Brain microvascular endothelial cell (primary cell): ENCODE measurements around the gene PLA2G2D.

Experiments
- DNase-seq: peaks from one replicate; pipeline ENCODE4 v3.0.0-alpha.2; 2020
- H3K27ac ChIP-seq: fragments of 250-450 bp; sonication (Bioruptor Pico); 2 replicates; pipeline ENCODE4 v1.5.1; 2020; ENCODE audit warnings: mild to moderate bottlenecking, moderate library complexity
- H3K27me3 ChIP-seq: fragments of 250-450 bp; sonication (Bioruptor Pico); replicated peaks from 2 replicates; pipeline ENCODE4 v1.5.1; 2020; ENCODE audit warnings: mild to moderate bottlenecking
- H3K36me3 ChIP-seq: fragments of 250-450 bp; sonication (Bioruptor Pico); replicated peaks from 2 replicates; pipeline ENCODE4 v1.5.1; 2020; ENCODE audit warnings: mild to moderate bottlenecking
- H3K4me3 ChIP-seq: 2 replicates; pipeline ENCODE4 v1.5.1; 2011; ENCODE audit warnings: low read depth, mild to moderate bottlenecking, control low read depth, low read length, moderate library complexity
- CTCF ChIP-seq: IDR thresholded peaks from 2 replicates; pipeline ENCODE4 v1.5.1; 2011; ENCODE audit warnings: low read depth, mild to moderate bottlenecking, moderate library complexity, low read length, control low read depth, inconsistent platforms; ENCODE audit errors: missing control alignments
- in situ Hi-C: cut with HindIII; loops from 2 replicates; pipeline ENCODE4 v1.10.0; 2017; ENCODE audit warnings: low sequenced_read_pairs, low pct_ligation_motif_present

Gene PLA2G2D

GRCh38 chr1:20110679-20111078, 8.7 kb downstream of the PLA2G2D start:
- H3K27ac ChIP-seq: no peak overlapping the region
- no peak for TF ChIP-seq CTCF
- no peaks in the 10 kb centered on the region for H3K27me3 ChIP-seq
- DNase-seq: peak; percentile 6
- no peak overlapping the region for H3K4me3 ChIP-seq
- in situ Hi-C loops: no loop called here
- no peaks in the 10 kb centered on the region for H3K36me3 ChIP-seq

- no peak for DNase-seq
- in situ Hi-C loops: no loop called here
- no peak for TF ChIP-seq CTCF
- no peaks in the 10 kb centered on the region for H3K36me3 ChIP-seq
- no peak overlapping the region for H3K27ac ChIP-seq
- H3K27me3 ChIP-seq: no peaks in the 10 kb centered on the region
- no peak overlapping the region for H3K4me3 ChIP-seq
These were observed 10.0 kb downstream of the PLA2G2D start for GRCh38 chr1:20109223-20109856.

DNA sequence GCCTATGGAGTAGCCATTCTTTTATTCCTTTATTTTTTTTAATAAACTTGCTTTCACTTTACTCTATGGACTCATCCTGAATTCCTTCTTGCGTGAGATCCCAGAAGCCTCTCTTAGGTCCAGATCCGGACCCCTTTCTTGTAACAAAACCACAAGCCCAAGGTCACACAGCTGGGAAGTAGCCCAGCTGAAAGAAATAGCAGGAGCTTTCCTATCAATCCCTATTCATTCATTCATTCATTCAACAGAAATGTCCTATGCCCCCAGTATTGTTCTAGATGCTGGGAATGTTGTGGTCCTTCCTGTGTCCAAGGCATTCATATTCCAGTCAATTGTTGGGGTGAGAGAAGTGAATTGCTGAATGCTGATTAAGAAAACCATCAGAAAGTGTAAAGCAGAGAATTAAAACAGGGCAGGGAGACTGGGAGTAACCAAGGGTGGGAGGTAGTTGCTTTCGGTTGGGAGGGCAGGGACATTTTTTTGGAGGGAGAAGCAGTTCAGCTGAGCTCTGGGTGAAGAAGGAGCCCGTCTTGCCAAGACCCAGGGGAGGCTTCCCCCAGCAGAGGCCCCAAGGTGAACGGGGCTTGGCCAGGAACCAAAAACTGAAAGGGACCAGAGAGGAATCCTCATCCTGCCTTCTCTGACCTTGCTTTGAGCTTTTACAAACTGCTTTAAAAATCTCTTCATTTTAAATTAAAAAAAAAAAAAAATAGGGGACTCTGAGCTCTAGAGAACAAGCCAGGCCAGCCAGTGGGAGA, 10.8 kb downstream of the PLA2G2D start:
- H3K4me3 ChIP-seq: no peak overlapping the region
- TF ChIP-seq CTCF: no peak
- in situ Hi-C loops: no loop called here
- DNase-seq: no peak
- no peak overlapping the region for H3K27ac ChIP-seq
- H3K27me3 ChIP-seq: no peaks in the 10 kb centered on the region
- H3K36me3 ChIP-seq: no peaks in the 10 kb centered on the region

DNA sequence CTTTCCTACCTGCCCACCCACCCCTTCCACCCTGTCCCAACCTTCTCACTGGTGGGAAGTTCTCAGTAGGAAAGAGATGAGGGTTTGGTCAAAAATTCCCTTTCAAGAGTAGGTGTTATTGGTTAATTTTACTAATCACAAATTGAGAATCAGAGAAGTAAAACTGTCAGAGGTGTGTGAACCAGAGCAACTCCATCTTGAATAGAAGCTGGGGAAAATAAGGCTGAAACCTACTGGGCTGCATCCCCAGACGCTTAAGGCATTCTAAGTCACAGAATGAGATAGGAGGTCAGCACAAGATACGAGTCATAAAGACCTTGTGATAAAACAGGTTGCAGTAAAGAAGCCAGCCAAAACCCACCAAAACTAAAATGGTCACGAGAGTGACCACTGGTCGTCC, 11.5 kb downstream of the PLA2G2D start:
- no peaks in the 10 kb centered on the region for H3K36me3 ChIP-seq
- H3K27ac ChIP-seq: no peak overlapping the region
- H3K27me3 ChIP-seq: no peaks in the 10 kb centered on the region
- in situ Hi-C loops: no loop called here
- peak; percentile 5 for DNase-seq
- TF ChIP-seq CTCF: no peak
- H3K4me3 ChIP-seq: no peak overlapping the region

GRCh38 chr1:20107351-20107750, 12.0 kb downstream of the PLA2G2D start:
- H3K27me3 ChIP-seq: no peaks in the 10 kb centered on the region
- H3K36me3 ChIP-seq: no peaks in the 10 kb centered on the region
- no peak for DNase-seq
- H3K4me3 ChIP-seq: no peak overlapping the region
- H3K27ac ChIP-seq: no peak overlapping the region
- in situ Hi-C loops: no loop called here
- TF ChIP-seq CTCF: no peak
